Measurements from ENCODE around the gene FOXN3.

- no peak for TF ChIP-seq CTCF (conservative IDR thresholded peaks at IDR 0.05; ENCODE audit: low read length)
- TF ChIP-seq EZH2phosphoT487 (IDR thresholded peaks at IDR 0.05; ENCODE audit: borderline replicate concordance) = no peak
Measured at GRCh38 chr14:89370781-89371180, 46.3 kb downstream of the FOXN3 start.
